Mesenchymal stem cell (in vitro differentiated cells and primary cell): ENCODE measurements around the gene ITGA1.

ENCODE experiments used
- DNase-seq: peaks from one replicate; pipeline ENCODE4 v3.0.0-alpha.2; 2013
- H2AFZ ChIP-seq: one replicate; pipeline ENCODE4 v1.6.1; 2013; ENCODE audit warnings: low read depth, mild to moderate bottlenecking, control low read depth, inconsistent platforms, low read length, moderate library complexity
- H2AK5ac ChIP-seq: 2 replicates; pipeline ENCODE4 v1.6.1; 2013; ENCODE audit warnings: low read length, moderate library complexity, mild to moderate bottlenecking, inconsistent platforms; ENCODE audit not compliant: severe bottlenecking
- H2BK120ac ChIP-seq: one replicate; pipeline ENCODE4 v1.6.1; 2013; ENCODE audit warnings: low read depth, mild to moderate bottlenecking, inconsistent platforms, low read length, moderate library complexity
- H2BK12ac ChIP-seq, 2 experiments: one replicate each; pipeline ENCODE4 v1.6.1; 2013; ENCODE audit warnings: inconsistent platforms in 2 of 2, low read length in 2 of 2, mild to moderate bottlenecking in 2 of 2, moderate library complexity in 2 of 2, control low read depth in 1 of 2
- H2BK15ac ChIP-seq: one replicate; pipeline ENCODE4 v1.6.1; 2013; ENCODE audit warnings: mild to moderate bottlenecking, low read depth, inconsistent platforms; ENCODE audit not compliant: poor library complexity, severe bottlenecking
- H2BK5ac ChIP-seq: 2 replicates; pipeline ENCODE4 v1.6.1; 2013; ENCODE audit warnings: low read depth, mild to moderate bottlenecking, low read length, control low read depth, inconsistent platforms; ENCODE audit not compliant: poor library complexity, severe bottlenecking
- H3K14ac ChIP-seq, 2 experiments: one replicate each; pipeline ENCODE4 v1.6.1; 2013; ENCODE audit warnings: inconsistent platforms in 2 of 2, low read length in 2 of 2, control low read depth in 1 of 2, mild to moderate bottlenecking in 1 of 2, moderate library complexity in 1 of 2
- H3K18ac ChIP-seq, 2 experiments: one replicate each; pipeline ENCODE4 v1.6.1; 2013; ENCODE audit warnings: inconsistent platforms in 2 of 2, low read length in 2 of 2, control low read depth in 1 of 2, low read depth in 1 of 2, mild to moderate bottlenecking in 1 of 2
- H3K23ac ChIP-seq, 2 experiments: one replicate each; pipeline ENCODE4 v1.6.1; 2013; ENCODE audit warnings: inconsistent platforms in 2 of 2, low read length in 2 of 2, mild to moderate bottlenecking in 2 of 2, moderate library complexity in 2 of 2, control low read depth in 1 of 2
- H3K27ac ChIP-seq: 2 replicates; pipeline ENCODE4 v1.5.1; 2013; ENCODE audit warnings: mild to moderate bottlenecking, moderate library complexity, low read length, control low read depth, inconsistent platforms; ENCODE audit not compliant: poor library complexity, severe bottlenecking
- H3K27me3 ChIP-seq, 2 experiments: 2 replicates each; pipeline versions ENCODE4 v1.6.1 to v1.7.0; 2013; ENCODE audit warnings: low read length in 2 of 2, mild to moderate bottlenecking in 2 of 2, moderate library complexity in 2 of 2, control low read depth in 1 of 2, inconsistent platforms in 1 of 2; ENCODE audit not compliant: control insufficient read depth in 1 of 2, insufficient read depth in 1 of 2
- H3K36me3 ChIP-seq, 2 experiments: 2 replicates each; pipeline versions ENCODE4 v1.6.1 to v1.7.0; 2013; ENCODE audit warnings: low read length in 2 of 2, control low read depth in 1 of 2, inconsistent platforms in 1 of 2, low read depth in 1 of 2, mild to moderate bottlenecking in 1 of 2; ENCODE audit not compliant: insufficient read depth in 2 of 2, control insufficient read depth in 1 of 2
- H3K4ac ChIP-seq, 2 experiments: one replicate each; pipeline ENCODE4 v1.6.1; 2013; ENCODE audit warnings: inconsistent platforms in 2 of 2, low read length in 2 of 2, mild to moderate bottlenecking in 2 of 2, moderate library complexity in 2 of 2, control low read depth in 1 of 2, low read depth in 1 of 2
- H3K4me1 ChIP-seq: 2 replicates; pipeline ENCODE4 v1.6.1; 2013; ENCODE audit warnings: low read depth, low read length, control low read depth; ENCODE audit not compliant: control insufficient read depth, insufficient read depth
- H3K4me2 ChIP-seq: 2 replicates; pipeline ENCODE4 v1.6.1; 2013; ENCODE audit warnings: low read length, mild to moderate bottlenecking, inconsistent platforms; ENCODE audit not compliant: poor library complexity, severe bottlenecking
- H3K4me3 ChIP-seq, 2 experiments: 2 replicates each; pipeline versions ENCODE4 v1.5.1 to v1.7.0; 2013; ENCODE audit warnings: low read length in 2 of 2, mild to moderate bottlenecking in 2 of 2, control low read depth in 1 of 2, low read depth in 1 of 2; ENCODE audit not compliant: insufficient read depth in 1 of 2
- H3K79me1 ChIP-seq: replicated peaks from 2 replicates; pipeline ENCODE4 v1.6.1; 2013; ENCODE audit warnings: mild to moderate bottlenecking, control low read depth, low read length, inconsistent platforms; ENCODE audit not compliant: poor library complexity, severe bottlenecking
- H3K9ac ChIP-seq: 2 replicates; pipeline ENCODE4 v1.7.0; 2013; ENCODE audit warnings: mild to moderate bottlenecking, low read length, moderate library complexity
- H3K9me3 ChIP-seq: 2 replicates; pipeline ENCODE4 v1.7.0; 2013; ENCODE audit warnings: mild to moderate bottlenecking, low read length; ENCODE audit not compliant: control insufficient read depth
- H4K8ac ChIP-seq: one replicate; pipeline ENCODE4 v1.6.1; 2013; ENCODE audit warnings: inconsistent platforms, mild to moderate bottlenecking, low read length, moderate library complexity
- H4K91ac ChIP-seq: one replicate; pipeline ENCODE4 v1.6.1; 2013; ENCODE audit warnings: mild to moderate bottlenecking, low read length, inconsistent platforms
- WGBS: methylation state at CpG from one replicate; pipeline ENCODE4 v1.1.7; 2013; ENCODE audit warnings: mixed read lengths; 5-methylcytosine and 5-hydroxymethylcytosine counted together

ITGA1 gene

DNA sequence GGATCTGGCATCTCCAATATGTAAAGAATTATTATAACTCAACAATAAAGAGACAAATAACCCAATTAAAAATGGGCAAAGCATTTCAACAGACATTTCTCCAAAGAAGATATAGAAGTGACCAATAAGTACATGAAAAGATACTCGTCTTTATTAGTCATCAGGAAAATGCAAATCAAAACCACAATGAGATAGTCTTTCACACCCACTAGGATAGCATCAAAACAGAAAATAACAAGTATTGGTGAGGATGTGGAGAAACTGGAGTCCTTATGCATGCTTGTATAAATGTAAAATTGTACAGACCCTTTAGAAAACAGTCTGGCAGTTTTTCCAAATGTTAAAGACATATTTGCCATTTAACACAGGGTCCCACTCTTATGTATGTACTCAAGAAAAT, 39.1 kb upstream of the ITGA1 start:
- no peak for DNase-seq
- Histone ChIP-seq H2BK15ac (no peak overlapping the region), H3K79me1 (no peaks in the 10 kb centered on the region), H2BK120ac (no peak overlapping the region), H3K14ac (no peak overlapping the region), H3K18ac (no peak overlapping the region), H2AFZ (no peak overlapping the region), H2BK5ac (no peak overlapping the region), H3K9ac (no peak overlapping the region), H3K4ac (no peak overlapping the region), H2AK5ac (no peak overlapping the region), H3K27me3 (no peaks in the 10 kb centered on the region), H4K8ac (no peak overlapping the region), H2BK12ac (no peak overlapping the region), H4K91ac (no peak overlapping the region), H3K36me3 (no peaks in the 10 kb centered on the region), H3K4me3 (no peak overlapping the region), H3K9me3 (no peaks in the 10 kb centered on the region), H3K23ac (no peak overlapping the region), H3K4me1 (peaks cover 2% of the 10 kb centered on the region), H3K4me2 (no peak overlapping the region), H3K27ac (no peak overlapping the region)
- no CpG with 5 or more reads among the region's 1 CpG for WGBS

DNA sequence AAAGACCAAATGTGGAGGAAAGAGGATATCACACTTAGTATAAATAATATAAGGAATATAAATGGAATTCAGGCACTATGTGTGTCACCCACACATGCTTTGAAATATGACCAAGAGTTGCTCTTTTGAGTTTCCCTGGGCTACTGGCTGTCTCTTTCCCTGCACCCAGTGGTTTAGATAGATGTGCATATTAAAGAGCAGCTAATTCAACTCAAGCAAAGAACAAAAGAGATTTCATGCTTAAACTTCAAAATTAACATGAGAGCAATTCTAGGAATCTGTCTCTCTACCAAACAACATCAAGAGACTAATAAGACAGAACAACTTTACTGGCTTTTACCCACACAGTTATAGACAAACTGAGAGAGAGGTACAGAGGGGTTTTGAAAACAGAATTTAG, 38.0 kb upstream of the ITGA1 start:
- H3K18ac ChIP-seq = no peak overlapping the region
- no peaks in the 10 kb centered on the region for H3K9me3 ChIP-seq
- H2BK12ac ChIP-seq = no peak overlapping the region
- peak overlapping the region; percentile 34 for H2BK120ac ChIP-seq
- H4K8ac ChIP-seq = no peak overlapping the region
- no peak overlapping the region for H3K27ac ChIP-seq
- H2BK5ac ChIP-seq = no peak overlapping the region
- H3K23ac ChIP-seq = no peak overlapping the region
- no peaks in the 10 kb centered on the region for H3K27me3 ChIP-seq
- H4K91ac ChIP-seq = no peak overlapping the region
- no peak overlapping the region for H3K4me3 ChIP-seq
- no peaks in the 10 kb centered on the region for H3K79me1 ChIP-seq
- H2BK15ac ChIP-seq = no peak overlapping the region
- H3K4ac ChIP-seq = no peak overlapping the region
- no peaks in the 10 kb centered on the region for H3K36me3 ChIP-seq
- H3K4me1 ChIP-seq = peaks cover 2% of the 10 kb centered on the region
- no peak for DNase-seq
- H3K9ac ChIP-seq = no peak overlapping the region
- H2AK5ac ChIP-seq = no peak overlapping the region
- H3K4me2 ChIP-seq = no peak overlapping the region
- H2AFZ ChIP-seq = no peak overlapping the region
- H3K14ac ChIP-seq = no peak overlapping the region

DNA sequence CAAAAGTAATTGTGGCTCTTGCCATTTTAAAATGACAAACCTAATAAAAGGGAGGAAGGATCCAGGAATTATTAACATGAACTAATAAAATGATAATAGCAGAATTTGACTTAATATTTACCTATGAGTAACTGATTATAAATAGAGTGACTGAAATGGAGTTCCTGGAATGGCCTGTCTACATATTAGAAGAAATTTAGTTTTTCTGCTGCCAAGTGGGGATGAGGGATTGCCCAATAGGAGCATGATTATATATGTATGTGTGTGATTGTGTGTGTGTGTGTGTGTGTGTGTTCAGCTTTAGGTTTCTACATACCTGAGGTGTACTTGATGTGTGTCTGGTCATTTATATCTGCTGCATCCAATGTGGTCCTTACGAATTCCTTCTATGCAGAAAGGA, 36.6 kb upstream of the ITGA1 start:
- Histone ChIP-seq H3K79me1 (no peaks in the 10 kb centered on the region), H3K4me1 (peaks cover 2% of the 10 kb centered on the region), H2AFZ (no peak overlapping the region), H3K27ac (no peak overlapping the region), H2AK5ac (no peak overlapping the region), H4K8ac (no peak overlapping the region), H3K4me2 (no peak overlapping the region), H2BK12ac (no peak overlapping the region), H3K23ac (no peak overlapping the region), H3K9ac (no peak overlapping the region), H3K4me3 (no peak overlapping the region), H3K4ac (no peak overlapping the region), H2BK15ac (no peak overlapping the region), H2BK5ac (no peak overlapping the region), H3K18ac (no peak overlapping the region), H3K14ac (no peak overlapping the region), H3K36me3 (no peaks in the 10 kb centered on the region), H3K27me3 (no peaks in the 10 kb centered on the region), H4K91ac (no peak overlapping the region), H3K9me3 (no peaks in the 10 kb centered on the region), H2BK120ac (no peak overlapping the region)
- no peak for DNase-seq
- WGBS = 60% methylated on average over 1 of the region's 1 CpG

DNA sequence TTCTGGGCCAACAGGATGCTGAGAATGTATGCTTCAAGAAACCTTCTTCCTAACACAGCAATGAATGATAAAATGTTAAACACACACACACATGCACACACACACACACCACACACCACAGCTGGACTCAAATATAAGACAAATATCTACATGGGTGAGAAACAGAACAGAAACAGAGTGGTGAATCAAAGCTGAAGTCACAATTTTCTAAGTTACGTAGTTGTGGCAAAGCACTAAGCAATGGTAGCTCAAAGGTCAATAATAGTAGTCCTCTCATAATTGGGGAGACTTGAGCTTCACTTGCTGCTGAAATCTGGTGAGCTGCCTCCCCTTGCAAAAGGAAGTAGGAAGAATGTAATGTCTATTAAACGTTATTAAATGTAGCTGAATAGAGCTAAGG, 33.7 kb upstream of the ITGA1 start:
- Histone ChIP-seq H2BK15ac (no peak overlapping the region), H4K91ac (no peak overlapping the region), H2BK12ac (no peak overlapping the region), H3K9ac (no peak overlapping the region), H3K4me2 (no peak overlapping the region), H3K79me1 (no peaks in the 10 kb centered on the region), H4K8ac (no peak overlapping the region), H2AFZ (no peak overlapping the region), H2BK5ac (no peak overlapping the region), H2AK5ac (no peak overlapping the region), H3K27me3 (no peaks in the 10 kb centered on the region), H3K23ac (no peak overlapping the region), H3K4me1 (peaks cover 2% of the 10 kb centered on the region), H3K4ac (no peak overlapping the region), H3K4me3 (no peak overlapping the region), H3K18ac (no peak overlapping the region), H2BK120ac (no peak overlapping the region), H3K9me3 (no peaks in the 10 kb centered on the region), H3K27ac (no peak overlapping the region), H3K36me3 (no peaks in the 10 kb centered on the region), H3K14ac (no peak overlapping the region)
- no peak for DNase-seq
- 97% methylated on average over 2 of the region's 2 CpGs for WGBS
